ENCODE data around the gene HTR4.

- TF ChIP-seq CTCF (conservative IDR thresholded peaks at IDR 0.05; ENCODE audit: low read depth, low read length) = no peak
- TF ChIP-seq EZH2 (IDR thresholded peaks at IDR 0.05; ENCODE audit: borderline replicate concordance, low read depth, low read length, poor library complexity, severe bottlenecking) = no peak
Observed at GRCh38 chr5:148599187-148599586, 55.1 kb downstream of the HTR4 start.
